DOHH2 (cell line): ENCODE results near the gene TERT.

ENCODE experiments used
- CTCF ChIP-seq: fragments of 200-600 bp; sonication (generic); IDR thresholded peaks from one replicate; pipeline ENCODE4 v1.5.1; 2014; ENCODE audit warnings: antibody characterized with exemption, mild to moderate bottlenecking, low read depth, low read length; ENCODE audit not compliant: poor library complexity, severe bottlenecking
- EZH2phosphoT487 ChIP-seq: fragments of 200-600 bp; sonication (generic); IDR thresholded peaks from 2 replicates; pipeline ENCODE4 v1.6.1; 2017; ENCODE audit warnings: borderline replicate concordance, mild to moderate bottlenecking, antibody characterized with exemption, low read length, moderate library complexity, mixed read lengths

- no peak for TF ChIP-seq CTCF
- TF ChIP-seq EZH2phosphoT487 = no peak
Measured at GRCh38 chr5:1226839-1227581, 67.9 kb downstream of the TERT start.
